A549 (cell line): ENCODE data around the gene SEZ6L2.

Source experiments
- CHD2 ChIP-seq: fragments of 150-350 bp; IDR thresholded peaks from 2 replicates; pipeline ENCODE4 v1.6.1; 2014; ENCODE audit warnings: low read length; ENCODE audit not compliant: partially characterized antibody
- CHD4 ChIP-seq: fragments of 200-600 bp; sonication (generic); IDR thresholded peaks from 2 replicates; pipeline ENCODE4 v1.6.1; 2016; ENCODE audit warnings: antibody characterized with exemption, mild to moderate bottlenecking, borderline replicate concordance
- CTCF ChIP-seq: fragments of >200 bp; sonication (Bioruptor Twin); formaldehyde crosslinking; IDR thresholded peaks from 3 replicates; pipeline ENCODE4 v1.5.1; 2016
- E2F6 ChIP-seq: IDR thresholded peaks from 2 replicates; pipeline ENCODE4 v1.6.1; 2012; ENCODE audit warnings: low read depth, borderline replicate concordance

- TF ChIP-seq CTCF (no peak), CHD2 (no peak), CHD4 (no peak), E2F6 (no peak)
Measured at GRCh38 chr16:29947897-29948296, 48.5 kb upstream of the SEZ6L2 start.
